CD1c-positive myeloid dendritic cell (primary cell): ENCODE data around the gene PARD3B.
"Not testable (repeated sequence)": the region's sequence is repeated elsewhere in the genome, so short reads cannot be mapped to it uniquely, and the experiment has no call there.

Experiments used
- DNase-seq: peaks from one replicate; pipeline ENCODE4 v3.0.0-alpha.2; 2016; ENCODE audit errors: extremely low spot score

The PARD3B gene

GRCh38 chr2:204539019-204539385 lies 6.3 kb upstream of the PARD3B start:
- DNase-seq: no peak

- DNase-seq: no peak
Measured at GRCh38 chr2:204541637-204542036, 3.6 kb upstream of the PARD3B start.

GRCh38 chr2:204542982-204543608 lies 2.2 kb upstream of the PARD3B start:
- DNase-seq: no peak

GRCh38 chr2:204545861-204546735 lies 823 bp downstream of the PARD3B start:
- no peak for DNase-seq

- no peak for DNase-seq
Measured at GRCh38 chr2:204550751-204551511, 5.7 kb downstream of the PARD3B start.

GRCh38 chr2:204551512-204551863 lies 6.2 kb downstream of the PARD3B start:
- no peak for DNase-seq

- DNase-seq: no peak
Measured at GRCh38 chr2:204557604-204558003, 12.3 kb downstream of the PARD3B start.

- DNase-seq: not testable (repeated sequence)
Measured at GRCh38 chr2:204559358-204559757, 14.1 kb downstream of the PARD3B start.

- no peak for DNase-seq
Measured at GRCh38 chr2:204560902-204561301, 15.6 kb downstream of the PARD3B start.

GRCh38 chr2:204561771-204562170 lies 16.5 kb downstream of the PARD3B start:
- no peak for DNase-seq

- no peak for DNase-seq
Measured at GRCh38 chr2:204566439-204566838, 21.2 kb downstream of the PARD3B start.

GRCh38 chr2:204570421-204570820 lies 25.1 kb downstream of the PARD3B start:
- DNase-seq: no peak

GRCh38 chr2:204571041-204571440 lies 25.8 kb downstream of the PARD3B start:
- DNase-seq: no peak

- DNase-seq: no peak
Measured at GRCh38 chr2:204571911-204572310, 26.6 kb downstream of the PARD3B start.

GRCh38 chr2:204573221-204573620 lies 27.9 kb downstream of the PARD3B start:
- no peak for DNase-seq

- no peak for DNase-seq
Measured at GRCh38 chr2:204574486-204574885, 29.2 kb downstream of the PARD3B start.

GRCh38 chr2:204575463-204575862 lies 30.2 kb downstream of the PARD3B start:
- no peak for DNase-seq

- DNase-seq: no peak
Measured at GRCh38 chr2:204576362-204576979, 31.2 kb downstream of the PARD3B start.

- DNase-seq: no peak
Measured at GRCh38 chr2:204578928-204579598, 33.8 kb downstream of the PARD3B start.

- DNase-seq: no peak
Measured at GRCh38 chr2:204581946-204582345, 36.7 kb downstream of the PARD3B start.

GRCh38 chr2:204583773-204584172 lies 38.5 kb downstream of the PARD3B start:
- no peak for DNase-seq

GRCh38 chr2:204585930-204586329 lies 40.7 kb downstream of the PARD3B start:
- no peak for DNase-seq
